Measurements from ENCODE around the gene ARHGEF1.

DNA sequence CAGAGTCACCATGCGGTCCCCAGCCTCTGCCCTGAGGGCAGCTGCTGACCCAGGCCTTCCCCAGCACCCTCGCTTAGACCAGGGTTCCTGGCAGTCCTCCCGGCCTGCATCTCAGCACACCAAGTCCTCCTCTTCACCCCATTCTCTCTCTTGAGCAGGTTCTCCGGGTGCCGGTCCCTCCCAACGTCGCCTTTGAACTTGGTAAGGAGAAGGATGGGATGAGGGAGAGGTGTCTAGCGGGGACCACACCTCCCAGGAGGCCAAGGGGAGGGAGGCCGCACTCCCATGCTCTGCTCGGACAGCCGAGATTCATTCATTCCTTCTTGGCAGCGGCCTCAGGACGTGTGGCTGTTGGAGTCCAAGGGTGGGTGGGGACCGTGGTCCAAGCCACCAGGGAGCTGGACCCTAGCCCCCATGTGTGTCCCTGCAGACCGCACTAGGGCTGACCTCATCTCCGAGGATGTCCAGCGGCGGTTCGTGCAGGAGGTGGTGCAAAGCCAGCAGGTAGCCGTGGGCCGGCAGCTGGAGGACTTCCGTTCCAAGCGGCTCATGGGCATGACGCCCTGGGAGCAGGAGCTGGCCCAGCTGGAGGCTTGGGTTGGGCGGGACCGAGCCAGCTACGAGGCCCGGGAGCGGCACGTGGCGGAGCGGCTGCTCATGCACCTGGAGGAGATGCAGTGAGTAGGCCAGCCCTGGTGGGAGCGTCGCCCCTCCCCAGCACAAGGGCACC is 9.4 kb downstream of the ARHGEF1 start:
- TF ChIP-seq, protein P1, sequence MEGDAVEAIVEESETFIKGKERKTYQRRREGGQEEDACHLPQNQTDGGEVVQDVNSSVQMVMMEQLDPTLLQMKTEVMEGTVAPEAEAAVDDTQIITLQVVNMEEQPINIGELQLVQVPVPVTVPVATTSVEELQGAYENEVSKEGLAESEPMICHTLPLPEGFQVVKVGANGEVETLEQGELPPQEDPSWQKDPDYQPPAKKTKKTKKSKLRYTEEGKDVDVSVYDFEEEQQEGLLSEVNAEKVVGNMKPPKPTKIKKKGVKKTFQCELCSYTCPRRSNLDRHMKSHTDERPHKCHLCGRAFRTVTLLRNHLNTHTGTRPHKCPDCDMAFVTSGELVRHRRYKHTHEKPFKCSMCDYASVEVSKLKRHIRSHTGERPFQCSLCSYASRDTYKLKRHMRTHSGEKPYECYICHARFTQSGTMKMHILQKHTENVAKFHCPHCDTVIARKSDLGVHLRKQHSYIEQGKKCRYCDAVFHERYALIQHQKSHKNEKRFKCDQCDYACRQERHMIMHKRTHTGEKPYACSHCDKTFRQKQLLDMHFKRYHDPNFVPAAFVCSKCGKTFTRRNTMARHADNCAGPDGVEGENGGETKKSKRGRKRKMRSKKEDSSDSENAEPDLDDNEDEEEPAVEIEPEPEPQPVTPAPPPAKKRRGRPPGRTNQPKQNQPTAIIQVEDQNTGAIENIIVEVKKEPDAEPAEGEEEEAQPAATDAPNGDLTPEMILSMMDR (IDR thresholded peaks at IDR 0.05; ENCODE audit: borderline replicate concordance, extremely low read depth, low read length, poor library complexity, severe bottlenecking), result no peak
- TF ChIP-seq EZH2 (IDR thresholded peaks at IDR 0.05; ENCODE audit: borderline replicate concordance, low read depth, low read length, severe bottlenecking), result no peak
